Glutamatergic neuron (in vitro differentiated cells): ENCODE data around the gene HS2ST1. TPM values are rescaled to one million over a fixed set of nuclear protein-coding genes. Genes with fewer than 3 reads are reported as not detected.
"Not testable (repeated sequence)": the region's sequence is repeated elsewhere in the genome, so short reads cannot be mapped to it uniquely, and the experiment has no call there.

Experiments used
- DNase-seq: peaks from one replicate; pipeline ENCODE4 v3.0.0; 2022
- H3K27ac Mint-ChIP-seq: one replicate; pipeline ENCODE4 v1.8.0; 2020; ENCODE audit warnings: mild to moderate bottlenecking, mixed read lengths, inconsistent platforms; ENCODE audit not compliant: unreplicated experiment
- H3K27me3 Mint-ChIP-seq: one replicate; pipeline ENCODE4 v1.8.0; 2020; ENCODE audit warnings: mild to moderate bottlenecking, moderate library complexity, mixed read lengths, inconsistent platforms; ENCODE audit not compliant: unreplicated experiment
- H3K36me3 Mint-ChIP-seq: one replicate; pipeline ENCODE4 v1.8.0; 2020; ENCODE audit warnings: mild to moderate bottlenecking, mixed read lengths, inconsistent platforms; ENCODE audit not compliant: unreplicated experiment
- H3K4me1 Mint-ChIP-seq: one replicate; pipeline ENCODE4 v1.8.0; 2020; ENCODE audit warnings: mild to moderate bottlenecking, low read depth, mixed read lengths, inconsistent platforms; ENCODE audit not compliant: unreplicated experiment
- H3K4me3 Mint-ChIP-seq: one replicate; pipeline ENCODE4 v1.8.0; 2020; ENCODE audit warnings: mild to moderate bottlenecking, mixed read lengths, inconsistent platforms; ENCODE audit not compliant: unreplicated experiment
- H3K9me3 Mint-ChIP-seq: one replicate; pipeline ENCODE4 v1.8.0; 2020; ENCODE audit warnings: mild to moderate bottlenecking, moderate library complexity, mixed read lengths, inconsistent platforms; ENCODE audit not compliant: unreplicated experiment
- total RNA-seq: library from RNA; stranded (reverse); fragmentation: NEBNext Ultra II Directional; extraction: Animal tissue kit (Norgen Biotek cat#: 25700); gene quantifications from one replicate; pipeline ENCODE4 v1.2.1, GENCODE V29; 2021; ENCODE audit not compliant: unreplicated experiment
- TF ChIP-seq, protein P1 (sequence below): fragments of 200-600 bp; sonication (generic); IDR thresholded peaks from one replicate; pipeline ENCODE4 v1.5.0; 2021; ENCODE audit not compliant: partially characterized antibody, unreplicated experiment

The HS2ST1 gene
- total RNA-seq, 1 donor from 2014 or later: 12.9 TPM

- Mint-ChIP-seq H3K36me3 (no peaks in the 10 kb centered on the region), H3K4me3 (no peak overlapping the region), H3K9me3 (no peaks in the 10 kb centered on the region), H3K27ac (no peak overlapping the region), H3K4me1 (no peaks in the 10 kb centered on the region), H3K27me3 (no peaks in the 10 kb centered on the region)
- DNase-seq: no peak
- TF ChIP-seq, protein P1, sequence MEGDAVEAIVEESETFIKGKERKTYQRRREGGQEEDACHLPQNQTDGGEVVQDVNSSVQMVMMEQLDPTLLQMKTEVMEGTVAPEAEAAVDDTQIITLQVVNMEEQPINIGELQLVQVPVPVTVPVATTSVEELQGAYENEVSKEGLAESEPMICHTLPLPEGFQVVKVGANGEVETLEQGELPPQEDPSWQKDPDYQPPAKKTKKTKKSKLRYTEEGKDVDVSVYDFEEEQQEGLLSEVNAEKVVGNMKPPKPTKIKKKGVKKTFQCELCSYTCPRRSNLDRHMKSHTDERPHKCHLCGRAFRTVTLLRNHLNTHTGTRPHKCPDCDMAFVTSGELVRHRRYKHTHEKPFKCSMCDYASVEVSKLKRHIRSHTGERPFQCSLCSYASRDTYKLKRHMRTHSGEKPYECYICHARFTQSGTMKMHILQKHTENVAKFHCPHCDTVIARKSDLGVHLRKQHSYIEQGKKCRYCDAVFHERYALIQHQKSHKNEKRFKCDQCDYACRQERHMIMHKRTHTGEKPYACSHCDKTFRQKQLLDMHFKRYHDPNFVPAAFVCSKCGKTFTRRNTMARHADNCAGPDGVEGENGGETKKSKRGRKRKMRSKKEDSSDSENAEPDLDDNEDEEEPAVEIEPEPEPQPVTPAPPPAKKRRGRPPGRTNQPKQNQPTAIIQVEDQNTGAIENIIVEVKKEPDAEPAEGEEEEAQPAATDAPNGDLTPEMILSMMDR: no peak
These were observed 41.2 kb downstream of the HS2ST1 start for GRCh38 chr1:86955678-86956077.

DNA sequence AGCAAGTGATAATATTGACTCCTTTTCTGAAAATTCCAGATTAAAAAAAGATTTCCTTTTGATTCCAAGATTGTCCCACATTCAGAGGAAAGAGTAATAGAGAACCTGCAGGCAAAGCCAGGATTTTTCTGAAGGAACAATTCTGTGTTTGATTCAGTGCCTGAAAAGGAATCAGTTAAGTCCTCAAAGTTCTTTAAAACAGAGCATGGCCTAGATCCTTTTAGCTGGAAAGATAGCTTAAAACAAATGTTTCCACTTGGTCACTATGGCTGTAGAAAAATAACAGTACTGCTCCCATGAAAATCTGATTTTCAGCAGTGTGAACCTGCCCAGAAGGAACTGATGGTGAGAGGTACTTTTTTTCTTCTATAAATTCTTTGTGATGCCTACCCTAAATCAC lies 41.8 kb downstream of the HS2ST1 start:
- H3K9me3 Mint-ChIP-seq: no peaks in the 10 kb centered on the region
- no peak overlapping the region for H3K27ac Mint-ChIP-seq
- TF ChIP-seq, protein P1: no peak
- H3K27me3 Mint-ChIP-seq: no peaks in the 10 kb centered on the region
- no peaks in the 10 kb centered on the region for H3K36me3 Mint-ChIP-seq
- H3K4me3 Mint-ChIP-seq: no peak overlapping the region
- H3K4me1 Mint-ChIP-seq: no peaks in the 10 kb centered on the region
- no peak for DNase-seq

DNA sequence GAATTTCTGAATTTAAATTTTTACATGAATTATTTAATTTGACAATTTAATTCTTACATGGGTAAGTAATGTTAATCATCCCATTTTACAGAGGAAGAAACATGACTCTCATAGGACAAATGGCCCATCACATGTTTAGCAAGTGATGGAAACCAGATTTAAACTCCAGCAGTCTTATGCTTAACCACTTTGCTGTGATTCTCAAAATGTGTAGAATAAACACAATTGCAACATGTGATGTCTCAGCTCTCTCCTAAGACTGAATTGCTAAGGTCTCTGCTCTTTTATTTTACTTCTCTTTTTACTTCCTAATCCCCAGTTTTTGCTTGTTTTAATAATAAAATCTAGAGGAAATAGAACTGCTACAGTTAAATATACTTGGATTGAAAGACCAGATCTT lies 42.8 kb downstream of the HS2ST1 start:
- Mint-ChIP-seq H3K9me3 (no peaks in the 10 kb centered on the region), H3K27me3 (no peaks in the 10 kb centered on the region), H3K4me1 (no peaks in the 10 kb centered on the region)

GRCh38 chr1:86960548-86960947 lies 46.1 kb downstream of the HS2ST1 start:
- H3K27ac Mint-ChIP-seq: no peak overlapping the region
- TF ChIP-seq, protein P1: no peak
- no peak overlapping the region for H3K4me3 Mint-ChIP-seq
- no peak for DNase-seq
- peaks cover 1% of the 10 kb centered on the region for H3K9me3 Mint-ChIP-seq
- H3K27me3 Mint-ChIP-seq: no peaks in the 10 kb centered on the region
- no peaks in the 10 kb centered on the region for H3K36me3 Mint-ChIP-seq
- no peaks in the 10 kb centered on the region for H3K4me1 Mint-ChIP-seq

More for the DNA sequence above, 42.8 kb downstream of the HS2ST1 start:
- no peak overlapping the region for H3K4me3 Mint-ChIP-seq
- TF ChIP-seq, protein P1: no peak
- no peak for DNase-seq
- no peak overlapping the region for H3K27ac Mint-ChIP-seq
- H3K36me3 Mint-ChIP-seq: no peaks in the 10 kb centered on the region

GRCh38 chr1:86963841-86964240 lies 49.4 kb downstream of the HS2ST1 start:
- not testable (repeated sequence) for H3K4me3 Mint-ChIP-seq, DNase-seq, H3K27ac Mint-ChIP-seq, H3K36me3 Mint-ChIP-seq, H3K9me3 Mint-ChIP-seq, H3K27me3 Mint-ChIP-seq, H3K4me1 Mint-ChIP-seq
